ENCODE results near the gene XRCC1. TPM values are rescaled to one million over a fixed set of nuclear protein-coding genes. Genes with fewer than 3 reads are reported as not detected.

XRCC1 gene
- total RNA-seq (2021; fragmentation: NEBNext Ultra II Directional; extraction: Animal tissue kit (Norgen Biotek cat#: 25700)) (42.5 and 48.5 TPM in 2 replicates), polyA plus RNA-seq (2011; rRNA removed) (44.4 and 57.9 TPM in 2 replicates), polyA minus RNA-seq (2011; rRNA and poly(A)+ RNA removed) (37.1 and 50.1 TPM in 2 replicates)
- polyA plus RNA-seq (2011; cell fraction: cytosol; rRNA removed): 67.6 TPM
- polyA plus RNA-seq (2011; cell fraction: nucleus; rRNA removed): 57.1 TPM
- polyA plus RNA-seq (2012, experiment 1 of 2): 42.3 to 62.5 TPM (median 56.6 TPM) in 4 replicates
- polyA plus RNA-seq (2012, experiment 2 of 2): 33.9 TPM
- polyA plus RNA-seq (2013, experiment 1 of 2): 25.9 TPM
- 24.4 TPM for polyA plus RNA-seq (2013, experiment 2 of 2)
- polyA minus RNA-seq (2011; cell fraction: cytosol; rRNA and poly(A)+ RNA removed): 37.6 TPM
- polyA minus RNA-seq (2011; cell fraction: nucleus; rRNA and poly(A)+ RNA removed): 43.9 TPM
- long read RNA-seq, experiment 1, partial matches to known transcripts: 8 of 11 reads
- long read RNA-seq, experiment 1, other reads (novel, unspliced or antisense): 3 of 11 reads
- long read RNA-seq, experiment 2, partial matches to known transcripts: 7 of 8 reads
- long read RNA-seq, experiment 2, other reads (novel, unspliced or antisense): 0 of 8 reads

GRCh38 chr19:43575156-43575950 lies at the start of gene XRCC1, which contains the start of gene PINLYP:
XRCC1 (minus strand) TSS chr19:43575527; CDS start chr19:43575458, 69 bp downstream.
PINLYP (plus strand) TSS chr19:43575801; CDS start chr19:43577192, 1,391 bp downstream.
- WGBS, 2 experiments (ENCODE audit: extremely low coverage in 1 of 2, insufficient coverage in 1 of 2, insufficient read length in 1 of 2, insufficient replicate concordance in 2 of 2, low coverage in 1 of 2, low lambda C conversion rate in 2 of 2, missing lambda C conversion rate in 1 of 2): 2% methylated on average over 47 of the region's 51 CpGs; no CpG with 5 or more reads in 1 of the 2 experiments
- Histone ChIP-seq H2BK20ac (ENCODE audit: low read length) (0 out of 2 replicates have a peak within 1 kb of the TSS, but pooled peaks have one; percentile 37), H3K18ac (ENCODE audit: extremely low read depth, low read length) (peak within 1 kb of the TSS; percentile 71), H2BK5ac (ENCODE audit: low read depth, low read length) (peak within 1 kb of the TSS; percentile 78), H3K27me3 (replicated peaks in 1 of 4; ENCODE audit: control insufficient read depth in 3 of 4, extremely low read depth in 1 of 4, insufficient read depth in 3 of 4, low read length in 3 of 4) (no peaks in the 10 kb centered on the region), H3K9me3 (ENCODE audit: insufficient read depth in 2 of 2, low read depth in 1 of 2, low read length in 1 of 2) (no peaks in the 10 kb centered on the region), H3K4me1 (replicated peaks in 1 of 4; ENCODE audit: control insufficient read depth in 3 of 4, insufficient read depth in 4 of 4, low read length in 3 of 4) (peaks cover 0 to 13% (median 8%) of the 10 kb centered on the region in 4 experiments; a peak in 6 of 7 replicates), H3K56ac (replicated peaks; ENCODE audit: insufficient read length, low read depth, low read length) (no peak within 1 kb of the TSS), H3K36me3 (ENCODE audit: control insufficient read depth in 2 of 4, insufficient read depth in 4 of 4, low read length in 3 of 4) (no peaks in the 10 kb centered on the region; a peak in 2 of 8 replicates), H3K4me3 (ENCODE audit: extremely low read depth in 1 of 4, insufficient read depth in 2 of 4, low read depth in 3 of 4, low read length in 4 of 4) (peak within 1 kb of the TSS; percentile 66 to 89 (median 76)), H3K4me2 (ENCODE audit: insufficient read depth in 1 of 2, low read depth in 2 of 2, low read length in 2 of 2) (peak within 1 kb of the TSS; percentile 79 to 82), H3K79me2 (ENCODE audit: control insufficient read depth in 1 of 2, insufficient read depth in 2 of 2, low read length in 2 of 2) (peaks cover 0 to 8% of the 10 kb centered on the region in 2 experiments; a peak in 2 of 4 replicates), H4K91ac (replicated peaks; ENCODE audit: insufficient read length, low read length) (peak within 1 kb of the TSS; percentile 34), H2BK120ac (replicated peaks; ENCODE audit: low read depth, low read length) (no peak within 1 kb of the TSS), H3K4ac (replicated peaks; ENCODE audit: insufficient read length, low read depth, low read length) (peak within 1 kb of the TSS; percentile 27), H3K23ac (ENCODE audit: insufficient read length) (no peak within 1 kb of the TSS), H2BK12ac (ENCODE audit: low read depth, low read length) (peak within 1 kb of the TSS; percentile 90), H3K14ac (ENCODE audit: insufficient read length) (no peak within 1 kb of the TSS), H2BK15ac (ENCODE audit: low read length) (peak within 1 kb of the TSS; percentile 46), H4K8ac (ENCODE audit: extremely low read depth, insufficient read depth, low read length) (peak within 1 kb of the TSS; percentile 78; the same call in 1 of the 2 replicates), H4K5ac (ENCODE audit: insufficient read length, low read depth, low read length) (peak within 1 kb of the TSS; percentile 24), H3K23me2 (ENCODE audit: low read depth, low read length) (peaks cover 19% of the 10 kb centered on the region), H3K27ac (ENCODE audit: low read depth, low read length) (peak within 1 kb of the TSS; percentile 68), H3K79me1 (ENCODE audit: low read depth, low read length) (peaks cover 11% of the 10 kb centered on the region), H3K9ac (replicated peaks in 1 of 4; ENCODE audit: extremely low read depth in 1 of 4, low read depth in 3 of 4, low read length in 3 of 4) (peak within 1 kb of the TSS; percentile 66 to 84 (median 73)), H2AK5ac (ENCODE audit: low read depth, low read length) (peak within 1 kb of the TSS; percentile 88; the same call in 1 of the 2 replicates), H4K20me1 (replicated peaks in 1 of 2; ENCODE audit: control insufficient read depth in 1 of 2, insufficient read depth in 2 of 2, low read length in 2 of 2) (peaks cover 0 to 4% of the 10 kb centered on the region in 2 experiments), H2AFZ (ENCODE audit: low read length) (no peak within 1 kb of the TSS; the same call in 1 of the 2 replicates)
- FAIRE-seq (peak; percentile 24), DNase-seq (ENCODE audit: low read depth in 1 of 2, low spot score in 2 of 2) (peak; percentile 93 to 95)
- ChIA-PET POLR2A (ENCODE audit: partially characterized antibody) (interaction anchor here (1.0 to 5.2 kb wide), 7 partner anchors 10 to 42 kb away, joined by 3 to 36 read pairs (median 5); partner anchors contain the start of genes IRGQ, ZNF575 and ZNF576), CTCF (ENCODE audit: partially characterized antibody) (interaction anchor here (0.5 to 3.2 kb wide), 10 partner anchors 8 to 56 kb away, joined by 3 to 26 read pairs (median 4); partner anchors contain the start of gene ZNF575)
- TF ChIP-seq POLR2AphosphoS5 (IDR thresholded peaks at IDR 0.05; ENCODE audit: low read depth, low read length): peak; percentile 77; the same call in 1 of the 2 replicates
- TF ChIP-seq YY1 (IDR thresholded peaks at IDR 0.05; ENCODE audit: low read depth, low read length): peak; percentile 73; the same call in 1 of the 2 replicates
- peak; percentile 89 for TF ChIP-seq NRF1 (IDR thresholded peaks at IDR 0.05; ENCODE audit: low read depth, low read length)
- no peak for TF ChIP-seq EZH2 (IDR thresholded peaks at IDR 0.05; ENCODE audit: low read depth, low read length, severe bottlenecking)
- no peak for TF ChIP-seq SP2 (IDR thresholded peaks at IDR 0.05; ENCODE audit: low read length)
- no peak for TF ChIP-seq JUND (IDR thresholded peaks at IDR 0.05; ENCODE audit: low read length)
- TF ChIP-seq KDM4A (IDR thresholded peaks at IDR 0.05; ENCODE audit: low read depth, low read length, severe bottlenecking): peak; percentile 51
- TF ChIP-seq POLR2A (IDR thresholded peaks at IDR 0.05; ENCODE audit: control extremely low read depth in 1 of 2, low read depth in 2 of 2, low read length in 2 of 2): peak; percentile 18 to 66
